Parathyroid adenoma (tissue), 2 donors: Measurements from ENCODE around the gene ARHGAP4.

Experiments
- H2AFZ ChIP-seq: fragments of 300-600 bp; sonication (generic); one replicate; pipeline ENCODE4 v1.7.0; 2017; ENCODE audit warnings: antibody characterized with exemption, mild to moderate bottlenecking
- H3K27ac ChIP-seq: fragments of 300-600 bp; sonication (generic); one replicate; pipeline ENCODE4 v1.7.0; 2017
- H3K27me3 ChIP-seq: fragments of 300-600 bp; sonication (generic); one replicate; pipeline ENCODE4 v1.7.0; 2017; ENCODE audit warnings: low read length; ENCODE audit not compliant: control insufficient read depth, insufficient read depth
- H3K36me3 ChIP-seq: fragments of 300-600 bp; sonication (generic); one replicate; pipeline ENCODE4 v1.7.0; 2017; ENCODE audit warnings: low read length; ENCODE audit not compliant: control insufficient read depth, insufficient read depth
- H3K4me1 ChIP-seq: fragments of 300-600 bp; sonication (generic); one replicate; pipeline ENCODE4 v1.7.0; 2017; ENCODE audit warnings: control low read depth
- H3K4me2 ChIP-seq: fragments of 300-600 bp; sonication (generic); one replicate; pipeline ENCODE4 v1.7.0; 2017; ENCODE audit warnings: low read length
- H3K4me3 ChIP-seq: fragments of 300-600 bp; sonication (generic); one replicate; pipeline ENCODE4 v1.7.0; 2017; ENCODE audit warnings: low read depth, low read length
- H3K79me2 ChIP-seq: fragments of 300-600 bp; sonication (generic); one replicate; pipeline ENCODE4 v1.7.0; 2017; ENCODE audit warnings: control low read depth
- H3K9ac ChIP-seq: fragments of 300-600 bp; sonication (generic); one replicate; pipeline ENCODE4 v1.7.0; 2017; ENCODE audit warnings: mild to moderate bottlenecking
- H3K9me3 ChIP-seq: fragments of 300-600 bp; sonication (generic); one replicate; pipeline ENCODE4 v1.7.0; 2017; ENCODE audit warnings: low read length; ENCODE audit not compliant: control insufficient read depth
- TF ChIP-seq, protein P1 (sequence below): fragments of 300-600 bp; sonication (generic); IDR thresholded peaks from one replicate; pipeline ENCODE4 v1.7.0; 2017; ENCODE audit warnings: antibody characterized with exemption, mild to moderate bottlenecking
- donor health status: primary hyperparathyroidism.

ARHGAP4 gene

GRCh38 chrX:153897899-153898298, 28.2 kb downstream of the ARHGAP4 start:
- Histone ChIP-seq H3K4me1 (no peaks in the 10 kb centered on the region), H3K79me2 (no peaks in the 10 kb centered on the region), H3K4me3 (no peak overlapping the region), H3K4me2 (no peak overlapping the region), H2AFZ (no peak overlapping the region), H3K9me3 (no peaks in the 10 kb centered on the region), H3K9ac (no peak overlapping the region), H3K27ac (no peak overlapping the region), H3K36me3 (no peaks in the 10 kb centered on the region), H3K27me3 (no peaks in the 10 kb centered on the region)
- TF ChIP-seq, protein P1, sequence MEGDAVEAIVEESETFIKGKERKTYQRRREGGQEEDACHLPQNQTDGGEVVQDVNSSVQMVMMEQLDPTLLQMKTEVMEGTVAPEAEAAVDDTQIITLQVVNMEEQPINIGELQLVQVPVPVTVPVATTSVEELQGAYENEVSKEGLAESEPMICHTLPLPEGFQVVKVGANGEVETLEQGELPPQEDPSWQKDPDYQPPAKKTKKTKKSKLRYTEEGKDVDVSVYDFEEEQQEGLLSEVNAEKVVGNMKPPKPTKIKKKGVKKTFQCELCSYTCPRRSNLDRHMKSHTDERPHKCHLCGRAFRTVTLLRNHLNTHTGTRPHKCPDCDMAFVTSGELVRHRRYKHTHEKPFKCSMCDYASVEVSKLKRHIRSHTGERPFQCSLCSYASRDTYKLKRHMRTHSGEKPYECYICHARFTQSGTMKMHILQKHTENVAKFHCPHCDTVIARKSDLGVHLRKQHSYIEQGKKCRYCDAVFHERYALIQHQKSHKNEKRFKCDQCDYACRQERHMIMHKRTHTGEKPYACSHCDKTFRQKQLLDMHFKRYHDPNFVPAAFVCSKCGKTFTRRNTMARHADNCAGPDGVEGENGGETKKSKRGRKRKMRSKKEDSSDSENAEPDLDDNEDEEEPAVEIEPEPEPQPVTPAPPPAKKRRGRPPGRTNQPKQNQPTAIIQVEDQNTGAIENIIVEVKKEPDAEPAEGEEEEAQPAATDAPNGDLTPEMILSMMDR: no peak

DNA sequence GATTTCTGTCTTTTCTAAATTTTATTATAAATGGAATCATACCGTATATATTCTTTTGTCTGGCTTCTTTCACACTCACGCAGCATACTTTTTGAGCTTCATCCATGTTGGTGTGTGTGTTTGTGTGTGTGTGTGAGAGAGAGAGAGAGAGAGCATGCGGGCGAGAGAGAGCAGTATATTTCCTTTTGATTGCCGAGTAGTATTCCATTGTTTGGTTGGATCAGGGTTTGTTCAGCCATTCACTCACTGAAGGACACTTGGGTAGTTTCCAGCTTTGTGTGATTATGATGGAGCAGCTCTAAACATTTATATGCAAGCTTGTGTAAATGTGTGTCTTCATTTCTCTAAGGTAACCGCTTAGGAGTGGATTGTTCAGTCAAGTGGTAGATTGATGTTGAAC, 36.9 kb downstream of the ARHGAP4 start:
- H3K4me2 ChIP-seq: no peak overlapping the region
- H2AFZ ChIP-seq: no peak overlapping the region
- H3K9ac ChIP-seq: no peak overlapping the region
- H3K9me3 ChIP-seq: no peaks in the 10 kb centered on the region
- TF ChIP-seq, protein P1: no peak
- H3K79me2 ChIP-seq: no peaks in the 10 kb centered on the region
- H3K4me1 ChIP-seq: no peaks in the 10 kb centered on the region
- H3K4me3 ChIP-seq: no peak overlapping the region
- no peak overlapping the region for H3K27ac ChIP-seq
- H3K36me3 ChIP-seq: no peaks in the 10 kb centered on the region
- peaks cover 3% of the 10 kb centered on the region for H3K27me3 ChIP-seq

GRCh38 chrX:153888344-153888743, 37.7 kb downstream of the ARHGAP4 start:
- no peaks in the 10 kb centered on the region for H3K4me1 ChIP-seq
- TF ChIP-seq, protein P1: no peak
- peaks cover 3% of the 10 kb centered on the region for H3K27me3 ChIP-seq
- H3K4me2 ChIP-seq: no peak overlapping the region
- no peaks in the 10 kb centered on the region for H3K9me3 ChIP-seq
- H2AFZ ChIP-seq: no peak overlapping the region
- H3K79me2 ChIP-seq: no peaks in the 10 kb centered on the region
- H3K4me3 ChIP-seq: no peak overlapping the region
- no peak overlapping the region for H3K9ac ChIP-seq
- H3K27ac ChIP-seq: no peak overlapping the region
- H3K36me3 ChIP-seq: no peaks in the 10 kb centered on the region

DNA sequence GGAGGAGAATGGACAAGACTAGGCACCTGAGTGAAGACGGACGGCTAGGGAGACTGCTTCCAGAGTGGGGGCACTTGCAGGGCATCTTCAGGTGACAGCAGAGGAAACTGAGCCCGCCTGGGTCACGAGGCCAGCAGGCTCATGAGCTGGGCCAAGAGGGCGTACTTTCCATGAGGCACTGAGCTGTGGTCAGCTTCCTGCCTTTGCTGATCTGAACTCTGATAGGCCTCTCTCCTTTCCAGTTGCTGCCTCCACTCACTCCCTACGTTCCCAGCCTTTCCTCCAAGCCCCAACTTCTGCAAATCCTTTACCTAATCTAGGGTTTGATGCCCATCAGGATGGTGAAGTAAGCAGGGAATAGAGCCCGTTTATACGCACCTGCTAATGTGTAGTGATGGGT, 38.7 kb downstream of the ARHGAP4 start:
- Histone ChIP-seq H3K27me3 (peaks cover 3% of the 10 kb centered on the region), H3K27ac (no peak overlapping the region), H3K4me1 (no peaks in the 10 kb centered on the region), H2AFZ (no peak overlapping the region), H3K36me3 (no peaks in the 10 kb centered on the region), H3K9ac (no peak overlapping the region), H3K4me2 (no peak overlapping the region), H3K4me3 (no peak overlapping the region), H3K79me2 (no peaks in the 10 kb centered on the region), H3K9me3 (no peaks in the 10 kb centered on the region)
- TF ChIP-seq, protein P1: no peak

GRCh38 chrX:153886915-153887314, 39.1 kb downstream of the ARHGAP4 start:
- Histone ChIP-seq H3K27ac (no peak overlapping the region), H3K27me3 (peaks cover 3% of the 10 kb centered on the region)
- TF ChIP-seq, protein P1: no peak

More at GRCh38 chrX:153886915-153887314, 39.1 kb downstream of the ARHGAP4 start:
- no peak overlapping the region for H3K9ac ChIP-seq
- no peak overlapping the region for H3K4me2 ChIP-seq
- no peaks in the 10 kb centered on the region for H3K79me2 ChIP-seq
- H3K4me3 ChIP-seq: no peak overlapping the region
- H3K36me3 ChIP-seq: no peaks in the 10 kb centered on the region
- no peaks in the 10 kb centered on the region for H3K9me3 ChIP-seq
- H3K4me1 ChIP-seq: no peaks in the 10 kb centered on the region
- H2AFZ ChIP-seq: no peak overlapping the region
